IMR-90 (cell line): ENCODE results near the gene STARD13.

Experiments used
- CEBPB ChIP-seq: IDR thresholded peaks from 2 replicates; pipeline ENCODE4 v1.6.1; 2012; ENCODE audit warnings: low read depth, low read length, improper control_type of control experiment
- ELK1 ChIP-seq: fragments of 150-350 bp; IDR thresholded peaks from 2 replicates; pipeline ENCODE4 v1.6.1; 2016; ENCODE audit warnings: low read depth, mild to moderate bottlenecking, low read length, moderate library complexity, borderline replicate concordance
- MAFK ChIP-seq: IDR thresholded peaks from 2 replicates; pipeline ENCODE4 v1.6.1; 2012; ENCODE audit warnings: low read depth, low read length, improper control_type of control experiment
- NFE2L2 ChIP-seq: fragments of 150-350 bp; IDR thresholded peaks from 2 replicates; pipeline ENCODE4 v1.6.1; 2016; ENCODE audit warnings: low read depth, mild to moderate bottlenecking, low read length
- POLR2A ChIP-seq: IDR thresholded peaks from 2 replicates; pipeline ENCODE4 v1.6.1; 2012; ENCODE audit warnings: mild to moderate bottlenecking, low read depth, low read length
- RCOR1 ChIP-seq: IDR thresholded peaks from 2 replicates; pipeline ENCODE4 v1.6.1; 2012; ENCODE audit warnings: mild to moderate bottlenecking, low read length, improper control_type of control experiment; ENCODE audit not compliant: insufficient replicate concordance
- RFX5 ChIP-seq: IDR thresholded peaks from 2 replicates; pipeline ENCODE4 v1.8.0; 2012; ENCODE audit warnings: low read depth, mild to moderate bottlenecking, low read length, moderate library complexity
- USF2 ChIP-seq: fragments of 150-350 bp; IDR thresholded peaks from 2 replicates; pipeline ENCODE4 v1.6.1; 2017; ENCODE audit warnings: mild to moderate bottlenecking, antibody characterized with exemption, low read length, low read depth
- TF ChIP-seq, protein P1 (sequence below): conservative IDR thresholded peaks from 2 replicates; pipeline ENCODE4 v1.5.1; 2012; ENCODE audit warnings: mild to moderate bottlenecking, low read depth, low read length, improper control_type of control experiment

DNA sequence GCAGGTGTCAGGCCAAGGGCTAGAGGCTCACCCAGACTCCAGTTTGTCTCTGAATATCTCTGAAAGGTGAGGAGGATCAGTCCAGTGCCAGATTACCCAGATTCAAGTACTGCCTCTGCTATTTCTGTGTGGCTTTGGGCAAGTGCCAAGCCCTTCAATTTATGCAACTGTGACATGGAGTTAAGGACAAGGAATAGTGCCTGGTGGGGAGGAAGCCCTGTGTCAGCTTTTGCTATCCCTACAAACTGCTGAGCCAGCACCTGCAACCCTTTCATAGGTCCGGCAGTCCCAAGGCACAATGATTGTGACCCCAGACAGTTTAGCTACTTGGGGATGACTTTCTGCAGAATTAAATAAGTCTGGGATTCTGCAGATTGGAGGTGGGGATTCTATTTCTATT, 146.4 kb downstream of the STARD13 start:
- TF ChIP-seq, protein P1, sequence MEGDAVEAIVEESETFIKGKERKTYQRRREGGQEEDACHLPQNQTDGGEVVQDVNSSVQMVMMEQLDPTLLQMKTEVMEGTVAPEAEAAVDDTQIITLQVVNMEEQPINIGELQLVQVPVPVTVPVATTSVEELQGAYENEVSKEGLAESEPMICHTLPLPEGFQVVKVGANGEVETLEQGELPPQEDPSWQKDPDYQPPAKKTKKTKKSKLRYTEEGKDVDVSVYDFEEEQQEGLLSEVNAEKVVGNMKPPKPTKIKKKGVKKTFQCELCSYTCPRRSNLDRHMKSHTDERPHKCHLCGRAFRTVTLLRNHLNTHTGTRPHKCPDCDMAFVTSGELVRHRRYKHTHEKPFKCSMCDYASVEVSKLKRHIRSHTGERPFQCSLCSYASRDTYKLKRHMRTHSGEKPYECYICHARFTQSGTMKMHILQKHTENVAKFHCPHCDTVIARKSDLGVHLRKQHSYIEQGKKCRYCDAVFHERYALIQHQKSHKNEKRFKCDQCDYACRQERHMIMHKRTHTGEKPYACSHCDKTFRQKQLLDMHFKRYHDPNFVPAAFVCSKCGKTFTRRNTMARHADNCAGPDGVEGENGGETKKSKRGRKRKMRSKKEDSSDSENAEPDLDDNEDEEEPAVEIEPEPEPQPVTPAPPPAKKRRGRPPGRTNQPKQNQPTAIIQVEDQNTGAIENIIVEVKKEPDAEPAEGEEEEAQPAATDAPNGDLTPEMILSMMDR: no peak
- TF ChIP-seq RCOR1: no peak
- no peak for TF ChIP-seq POLR2A
- TF ChIP-seq USF2: no peak
- no peak for TF ChIP-seq RFX5
- no peak for TF ChIP-seq NFE2L2
- no peak for TF ChIP-seq ELK1
- TF ChIP-seq CEBPB: no peak
- peak; percentile 72 for TF ChIP-seq MAFK
